Effector memory CD8-positive, alpha-beta T cell (primary cell): ENCODE results near the gene LITAF.

Experiments used
- ATAC-seq: fragments of 150-1000 bp; cut with Tn5 transposase; replicated peaks from 2 replicates; pipeline ENCODE4 v1.10.0; 2021; ENCODE audit warnings: mild to moderate bottlenecking, moderate library complexity
- DNase-seq, 3 experiments: peaks; one replicate each; pipeline ENCODE4 v3.0.0; 2021
- H3K27ac Mint-ChIP-seq, 2 donors: one replicate each; pipeline ENCODE4 v1.8.0; 2022; ENCODE audit warnings: mild to moderate bottlenecking in 2 of 2, mixed read lengths in 2 of 2, moderate library complexity in 2 of 2
- H3K27me3 Mint-ChIP-seq, 2 donors: one replicate each; pipeline ENCODE4 v1.8.0; 2022; ENCODE audit warnings: mixed read lengths in 2 of 2
- H3K36me3 Mint-ChIP-seq: one replicate; pipeline ENCODE4 v1.8.0; 2022; ENCODE audit warnings: mild to moderate bottlenecking, moderate library complexity, mixed read lengths; ENCODE audit not compliant: insufficient read depth
- H3K4me1 Mint-ChIP-seq, 2 donors: one replicate each; pipeline ENCODE4 v1.8.0; 2022; ENCODE audit warnings: low read depth in 2 of 2, mixed read lengths in 2 of 2
- H3K4me3 Mint-ChIP-seq, 2 donors: one replicate each; pipeline ENCODE4 v1.8.0; 2022; ENCODE audit warnings: mild to moderate bottlenecking in 2 of 2, mixed read lengths in 2 of 2, moderate library complexity in 2 of 2
- H3K9me3 Mint-ChIP-seq, 2 donors: one replicate each; pipeline ENCODE4 v1.8.0; 2022; ENCODE audit warnings: mixed read lengths in 2 of 2

Gene LITAF

GRCh38 chr16:11627292-11627663, 40.6 kb upstream of the LITAF start:
- H3K27me3 Mint-ChIP-seq = no peaks in the 10 kb centered on the region
- DNase-seq = no peak
- H3K9me3 Mint-ChIP-seq = no peaks in the 10 kb centered on the region
- H3K36me3 Mint-ChIP-seq = no peaks in the 10 kb centered on the region
- no peak overlapping the region for H3K27ac Mint-ChIP-seq
- no peak overlapping the region for H3K4me3 Mint-ChIP-seq
- ATAC-seq = no peak
- peaks cover 27 to 30% of the 10 kb centered on the region in 2 donors for H3K4me1 Mint-ChIP-seq

- DNase-seq (no peak), ATAC-seq (no peak)
- H3K27me3 Mint-ChIP-seq = no peaks in the 10 kb centered on the region
- peaks cover 32 to 35% of the 10 kb centered on the region in 2 donors for H3K4me1 Mint-ChIP-seq
- H3K4me3 Mint-ChIP-seq = no peak overlapping the region
- H3K27ac Mint-ChIP-seq = no peak overlapping the region
- H3K36me3 Mint-ChIP-seq = peaks cover 5% of the 10 kb centered on the region
- H3K9me3 Mint-ChIP-seq = no peaks in the 10 kb centered on the region
These were observed 40.1 kb upstream of the LITAF start for GRCh38 chr16:11626657-11627291.

GRCh38 chr16:11625769-11626168, 39.0 kb upstream of the LITAF start:
- no peaks in the 10 kb centered on the region for H3K27me3 Mint-ChIP-seq
- H3K27ac Mint-ChIP-seq = peak overlapping the region; percentile 8 to 32
- ATAC-seq = no peak
- H3K4me3 Mint-ChIP-seq = no peak overlapping the region
- H3K4me1 Mint-ChIP-seq = peaks cover 37 to 38% of the 10 kb centered on the region in 2 donors
- no peaks in the 10 kb centered on the region for H3K9me3 Mint-ChIP-seq
- no peak for DNase-seq
- H3K36me3 Mint-ChIP-seq = peaks cover 11% of the 10 kb centered on the region

GRCh38 chr16:11624636-11625607, 38.2 kb upstream of the LITAF start:
- Mint-ChIP-seq H3K4me1 (peaks cover 43 to 44% of the 10 kb centered on the region in 2 donors), H3K27ac (peak overlapping the region; percentile 73 to 83), H3K4me3 (peak overlapping the region; percentile 59 to 66), H3K9me3 (peaks cover 0 to 6% of the 10 kb centered on the region in 2 donors), H3K36me3 (peaks cover 11% of the 10 kb centered on the region), H3K27me3 (no peaks in the 10 kb centered on the region)
- DNase-seq (no peak), ATAC-seq (no peak)

GRCh38 chr16:11624205-11624604, 37.5 kb upstream of the LITAF start:
- H3K4me1 Mint-ChIP-seq = peaks cover 47 to 49% of the 10 kb centered on the region in 2 donors
- H3K36me3 Mint-ChIP-seq = peaks cover 15% of the 10 kb centered on the region
- peaks cover 0 to 6% of the 10 kb centered on the region in 2 donors for H3K9me3 Mint-ChIP-seq
- no peak for ATAC-seq
- no peak for DNase-seq
- no peaks in the 10 kb centered on the region for H3K27me3 Mint-ChIP-seq
- peak overlapping the region; percentile 59 to 66 for H3K4me3 Mint-ChIP-seq
- H3K27ac Mint-ChIP-seq = peak overlapping the region; percentile 73 to 83

GRCh38 chr16:11621920-11622651, 35.4 kb upstream of the LITAF start:
- Mint-ChIP-seq H3K4me3 (peak overlapping the region; percentile 84 to 86), H3K27me3 (no peaks in the 10 kb centered on the region), H3K9me3 (peaks cover 0 to 6% of the 10 kb centered on the region in 2 donors), H3K4me1 (peaks cover 53 to 54% of the 10 kb centered on the region in 2 donors), H3K36me3 (peaks cover 19% of the 10 kb centered on the region), H3K27ac (peak overlapping the region; percentile 97)
- DNase-seq = peak; percentile 68
- ATAC-seq = peak; percentile 90

GRCh38 chr16:11621539-11621919, 34.8 kb upstream of the LITAF start:
- H3K4me3 Mint-ChIP-seq = peak overlapping the region; percentile 84 to 86
- H3K4me1 Mint-ChIP-seq = peaks cover 53 to 54% of the 10 kb centered on the region in 2 donors
- H3K36me3 Mint-ChIP-seq = peaks cover 19% of the 10 kb centered on the region
- ATAC-seq = no peak
- DNase-seq = no peak
- H3K27me3 Mint-ChIP-seq = no peaks in the 10 kb centered on the region
- peaks cover 0 to 6% of the 10 kb centered on the region in 2 donors for H3K9me3 Mint-ChIP-seq
- H3K27ac Mint-ChIP-seq = peak overlapping the region; percentile 97

- peak overlapping the region; percentile 97 for H3K27ac Mint-ChIP-seq
- peak overlapping the region; percentile 84 to 86 for H3K4me3 Mint-ChIP-seq
- ATAC-seq (no peak), DNase-seq (no peak)
- H3K36me3 Mint-ChIP-seq = peaks cover 19% of the 10 kb centered on the region
- H3K4me1 Mint-ChIP-seq = peaks cover 49 to 53% of the 10 kb centered on the region in 2 donors
- H3K27me3 Mint-ChIP-seq = no peaks in the 10 kb centered on the region
- H3K9me3 Mint-ChIP-seq = peaks cover 0 to 6% of the 10 kb centered on the region in 2 donors
These were observed 33.7 kb upstream of the LITAF start for GRCh38 chr16:11620243-11621003.

GRCh38 chr16:11619327-11619851, 32.7 kb upstream of the LITAF start:
- H3K9me3 Mint-ChIP-seq = peaks cover 0 to 6% of the 10 kb centered on the region in 2 donors
- H3K27ac Mint-ChIP-seq = peak overlapping the region; percentile 97
- H3K4me1 Mint-ChIP-seq = peaks cover 46 to 53% of the 10 kb centered on the region in 2 donors
- DNase-seq (peak; percentile 21 to 36 (median 28)), ATAC-seq (peak; percentile 66)
- H3K27me3 Mint-ChIP-seq = no peaks in the 10 kb centered on the region
- H3K4me3 Mint-ChIP-seq = peak overlapping the region; percentile 84 to 86
- H3K36me3 Mint-ChIP-seq = peaks cover 19% of the 10 kb centered on the region

- Mint-ChIP-seq H3K4me3 (peak overlapping the region; percentile 29 to 84), H3K27ac (peak overlapping the region; percentile 72 to 97), H3K9me3 (peaks cover 0 to 6% of the 10 kb centered on the region in 2 donors), H3K4me1 (peaks cover 52 to 57% of the 10 kb centered on the region in 2 donors), H3K27me3 (no peaks in the 10 kb centered on the region), H3K36me3 (peaks cover 19% of the 10 kb centered on the region)
- DNase-seq (no peak), ATAC-seq (no peak)
These were observed 31.5 kb upstream of the LITAF start for GRCh38 chr16:11618107-11618717.

GRCh38 chr16:11615748-11616447, 29.2 kb upstream of the LITAF start:
- no peak overlapping the region for H3K4me3 Mint-ChIP-seq
- no peak for ATAC-seq
- no peak for DNase-seq
- peaks cover 0 to 6% of the 10 kb centered on the region in 2 donors for H3K9me3 Mint-ChIP-seq
- peaks cover 8% of the 10 kb centered on the region for H3K36me3 Mint-ChIP-seq
- no peaks in the 10 kb centered on the region for H3K27me3 Mint-ChIP-seq
- peaks cover 38 to 48% of the 10 kb centered on the region in 2 donors for H3K4me1 Mint-ChIP-seq
- H3K27ac Mint-ChIP-seq = peak overlapping the region in 1 of 2 donors; percentile 65
